HEK293 (cell line): ENCODE results near the gene PLEKHA7.

Source experiments
- CTCF ChIA-PET: fragments of 350-600 bp; formaldehyde crosslinking; extraction: SDS; loops from one replicate; lab custom pipeline; 2021; ENCODE audit warnings: antibody characterized with exemption; lab: Yijun Ruan, JAX
- POLR2A ChIA-PET: fragments of 300-600 bp; formaldehyde crosslinking; extraction: SDS; loops from one replicate; lab custom pipeline; 2020; ENCODE audit warnings: antibody characterized with exemption, inconsistent platforms; lab: Yijun Ruan, JAX
- H3K27ac ChIP-seq: fragments of 200-500 bp; sonication (Bioruptor generic); 2 replicates; pipeline ENCODE4 v1.5.1; 2014; ENCODE audit warnings: low read depth, low read length, control low read depth, inconsistent platforms; ENCODE audit errors: extremely low read depth
- H3K36me3 ChIP-seq, 2 experiments: fragments of 200-500 bp in 1 of 2; sonication (Bioruptor generic) in 1 of 2; 1 replicate in 1 of 2; 2 replicates in 1 of 2; pipeline ENCODE4 v1.5.1; 2014 to 2017; ENCODE audit warnings: inconsistent platforms in 2 of 2, low read length in 2 of 2; ENCODE audit not compliant: control insufficient read depth in 2 of 2, insufficient read depth in 1 of 2
- H3K4me1 ChIP-seq: fragments of 200-500 bp; sonication (Bioruptor generic); 2 replicates; pipeline ENCODE4 v1.5.1; 2014; ENCODE audit warnings: mild to moderate bottlenecking, low read length, inconsistent platforms; ENCODE audit not compliant: control insufficient read depth, insufficient read depth
- H3K4me3 ChIP-seq: 2 replicates; pipeline ENCODE4 v1.5.1; 2011; ENCODE audit warnings: low read depth, mild to moderate bottlenecking, control low read depth, low read length, moderate library complexity
- H3K9me3 ChIP-seq: fragments of 200-500 bp; sonication (Bioruptor generic); 2 replicates; pipeline ENCODE4 v1.5.1; 2014; ENCODE audit warnings: low read depth, low read length, inconsistent platforms; ENCODE audit not compliant: control insufficient read depth, insufficient read depth
- GLI4 ChIP-seq: fragments of 450-650 bp; formaldehyde crosslinking; IDR thresholded peaks from 2 replicates; pipeline ENCODE4 v1.5.1; 2016; ENCODE audit warnings: missing biosample characterization, missing genetic modification characterization
- KLF16 ChIP-seq: fragments of 450-650 bp; formaldehyde crosslinking; IDR thresholded peaks from 2 replicates; pipeline ENCODE4 v1.5.1; 2017; ENCODE audit warnings: missing biosample characterization, missing genetic modification characterization
- KLF17 ChIP-seq: fragments of 450-650 bp; formaldehyde crosslinking; IDR thresholded peaks from 2 replicates; pipeline ENCODE4 v1.5.1; 2016; ENCODE audit warnings: missing biosample characterization, missing genetic modification characterization
- KLF7 ChIP-seq: fragments of 450-650 bp; formaldehyde crosslinking; IDR thresholded peaks from 2 replicates; pipeline ENCODE4 v1.5.1; 2016; ENCODE audit warnings: missing biosample characterization, missing genetic modification characterization, borderline replicate concordance
- SP2 ChIP-seq: fragments of 450-650 bp; formaldehyde crosslinking; IDR thresholded peaks from 2 replicates; pipeline ENCODE4 v1.5.1; 2016; ENCODE audit warnings: missing biosample characterization, missing genetic modification characterization
- SP7 ChIP-seq: fragments of 450-650 bp; formaldehyde crosslinking; IDR thresholded peaks from 2 replicates; pipeline ENCODE4 v1.5.1; 2016; ENCODE audit warnings: missing biosample characterization, missing genetic modification characterization
- ZBTB7A ChIP-seq: fragments of 450-650 bp; formaldehyde crosslinking; IDR thresholded peaks from 2 replicates; pipeline ENCODE4 v1.5.1; 2016; ENCODE audit warnings: low read depth, missing biosample characterization, missing genetic modification characterization
- ZFHX2 ChIP-seq: fragments of 450-650 bp; formaldehyde crosslinking; conservative IDR thresholded peaks from 2 replicates; pipeline ENCODE4 v1.5.1; 2016; ENCODE audit warnings: missing biosample characterization, missing genetic modification characterization
- ZNF140 ChIP-seq: fragments of 450-650 bp; formaldehyde crosslinking; IDR thresholded peaks from 2 replicates; pipeline ENCODE4 v1.5.1; 2016; ENCODE audit warnings: missing biosample characterization, missing genetic modification characterization
- ZNF184 ChIP-seq: fragments of 450-650 bp; IDR thresholded peaks from 2 replicates; pipeline ENCODE4 v1.5.1; 2018; ENCODE audit warnings: missing biosample characterization, mild to moderate bottlenecking, missing genetic modification characterization
- ZNF223 ChIP-seq: fragments of 450-650 bp; formaldehyde crosslinking; IDR thresholded peaks from 2 replicates; pipeline ENCODE4 v1.5.1; 2016; ENCODE audit warnings: missing biosample characterization, missing genetic modification characterization
- ZNF37A ChIP-seq: fragments of 450-650 bp; IDR thresholded peaks from 2 replicates; pipeline ENCODE4 v1.5.1; 2018; ENCODE audit warnings: missing biosample characterization, missing genetic modification characterization
- ZNF391 ChIP-seq: fragments of 450-650 bp; formaldehyde crosslinking; IDR thresholded peaks from 2 replicates; pipeline ENCODE4 v1.5.1; 2016; ENCODE audit warnings: low read depth, missing biosample characterization, missing genetic modification characterization, borderline replicate concordance
- ZNF416 ChIP-seq: fragments of 450-650 bp; formaldehyde crosslinking; IDR thresholded peaks from 2 replicates; pipeline ENCODE4 v1.5.1; 2016; ENCODE audit warnings: missing biosample characterization, missing genetic modification characterization
- ZNF426 ChIP-seq: fragments of 450-650 bp; formaldehyde crosslinking; IDR thresholded peaks from 2 replicates; pipeline ENCODE4 v1.5.1; 2017; ENCODE audit warnings: missing biosample characterization, missing genetic modification characterization, mild to moderate bottlenecking, inconsistent platforms, moderate library complexity
- ZNF488 ChIP-seq: fragments of 450-650 bp; formaldehyde crosslinking; IDR thresholded peaks from 2 replicates; pipeline ENCODE4 v1.5.1; 2016; ENCODE audit warnings: missing biosample characterization, missing genetic modification characterization
- ZNF501 ChIP-seq: fragments of 450-650 bp; formaldehyde crosslinking; IDR thresholded peaks from 2 replicates; pipeline ENCODE4 v1.5.1; 2016; ENCODE audit warnings: missing biosample characterization, missing genetic modification characterization
- ZNF555 ChIP-seq: fragments of 450-650 bp; formaldehyde crosslinking; conservative IDR thresholded peaks from 2 replicates; pipeline ENCODE4 v1.5.1; 2017; ENCODE audit warnings: missing biosample characterization, mild to moderate bottlenecking, missing genetic modification characterization, inconsistent platforms
- ZNF600 ChIP-seq: fragments of 450-650 bp; formaldehyde crosslinking; IDR thresholded peaks from 2 replicates; pipeline ENCODE4 v1.5.1; 2016; ENCODE audit warnings: missing biosample characterization, missing genetic modification characterization
- ZNF624 ChIP-seq: fragments of 450-650 bp; formaldehyde crosslinking; IDR thresholded peaks from 2 replicates; pipeline ENCODE4 v1.5.1; 2017; ENCODE audit warnings: missing biosample characterization, missing genetic modification characterization
- ZNF658 ChIP-seq: fragments of 450-650 bp; formaldehyde crosslinking; IDR thresholded peaks from 2 replicates; pipeline ENCODE4; 2016; ENCODE audit warnings: missing biosample characterization, missing genetic modification characterization
- TF ChIP-seq, protein P1 (sequence below): fragments of 450-650 bp; formaldehyde crosslinking; IDR thresholded peaks from 2 replicates; pipeline ENCODE4 v1.5.1; 2016; ENCODE audit warnings: missing biosample characterization, missing genetic modification characterization, borderline replicate concordance
- TF ChIP-seq, protein P2 (sequence below): fragments of 450-650 bp; formaldehyde crosslinking; IDR thresholded peaks from 2 replicates; pipeline ENCODE4 v1.5.1; 2016; ENCODE audit warnings: missing biosample characterization, missing genetic modification characterization

PLEKHA7 gene

GRCh38 chr11:16853859-16854258 lies 160.4 kb downstream of the PLEKHA7 start (continued):
- TF ChIP-seq, protein P1, sequence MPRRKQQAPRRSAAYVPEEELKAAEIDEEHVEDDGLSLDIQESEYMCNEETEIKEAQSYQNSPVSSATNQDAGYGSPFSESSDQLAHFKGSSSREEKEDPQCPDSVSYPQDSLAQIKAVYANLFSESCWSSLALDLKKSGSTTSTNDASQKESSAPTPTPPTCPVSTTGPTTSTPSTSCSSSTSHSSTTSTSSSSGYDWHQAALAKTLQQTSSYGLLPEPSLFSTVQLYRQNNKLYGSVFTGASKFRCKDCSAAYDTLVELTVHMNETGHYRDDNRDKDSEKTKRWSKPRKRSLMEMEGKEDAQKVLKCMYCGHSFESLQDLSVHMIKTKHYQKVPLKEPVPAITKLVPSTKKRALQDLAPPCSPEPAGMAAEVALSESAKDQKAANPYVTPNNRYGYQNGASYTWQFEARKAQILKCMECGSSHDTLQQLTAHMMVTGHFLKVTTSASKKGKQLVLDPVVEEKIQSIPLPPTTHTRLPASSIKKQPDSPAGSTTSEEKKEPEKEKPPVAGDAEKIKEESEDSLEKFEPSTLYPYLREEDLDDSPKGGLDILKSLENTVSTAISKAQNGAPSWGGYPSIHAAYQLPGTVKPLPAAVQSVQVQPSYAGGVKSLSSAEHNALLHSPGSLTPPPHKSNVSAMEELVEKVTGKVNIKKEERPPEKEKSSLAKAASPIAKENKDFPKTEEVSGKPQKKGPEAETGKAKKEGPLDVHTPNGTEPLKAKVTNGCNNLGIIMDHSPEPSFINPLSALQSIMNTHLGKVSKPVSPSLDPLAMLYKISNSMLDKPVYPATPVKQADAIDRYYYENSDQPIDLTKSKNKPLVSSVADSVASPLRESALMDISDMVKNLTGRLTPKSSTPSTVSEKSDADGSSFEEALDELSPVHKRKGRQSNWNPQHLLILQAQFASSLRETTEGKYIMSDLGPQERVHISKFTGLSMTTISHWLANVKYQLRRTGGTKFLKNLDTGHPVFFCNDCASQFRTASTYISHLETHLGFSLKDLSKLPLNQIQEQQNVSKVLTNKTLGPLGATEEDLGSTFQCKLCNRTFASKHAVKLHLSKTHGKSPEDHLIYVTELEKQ (tag by site-specific recombination), result no peak
- TF ChIP-seq ZBTB7A (tag by site-specific recombination) (no peak), ZNF501 (no peak)
- TF ChIP-seq, protein P2, sequence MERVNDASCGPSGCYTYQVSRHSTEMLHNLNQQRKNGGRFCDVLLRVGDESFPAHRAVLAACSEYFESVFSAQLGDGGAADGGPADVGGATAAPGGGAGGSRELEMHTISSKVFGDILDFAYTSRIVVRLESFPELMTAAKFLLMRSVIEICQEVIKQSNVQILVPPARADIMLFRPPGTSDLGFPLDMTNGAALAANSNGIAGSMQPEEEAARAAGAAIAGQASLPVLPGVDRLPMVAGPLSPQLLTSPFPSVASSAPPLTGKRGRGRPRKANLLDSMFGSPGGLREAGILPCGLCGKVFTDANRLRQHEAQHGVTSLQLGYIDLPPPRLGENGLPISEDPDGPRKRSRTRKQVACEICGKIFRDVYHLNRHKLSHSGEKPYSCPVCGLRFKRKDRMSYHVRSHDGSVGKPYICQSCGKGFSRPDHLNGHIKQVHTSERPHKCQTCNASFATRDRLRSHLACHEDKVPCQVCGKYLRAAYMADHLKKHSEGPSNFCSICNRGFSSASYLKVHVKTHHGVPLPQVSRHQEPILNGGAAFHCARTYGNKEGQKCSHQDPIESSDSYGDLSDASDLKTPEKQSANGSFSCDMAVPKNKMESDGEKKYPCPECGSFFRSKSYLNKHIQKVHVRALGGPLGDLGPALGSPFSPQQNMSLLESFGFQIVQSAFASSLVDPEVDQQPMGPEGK, result no peak
- TF ChIP-seq, all 188 proteins: peak for 0

- Histone ChIP-seq H3K4me1 (no peaks in the 10 kb centered on the region), H3K36me3 (peaks cover 0 to 46% of the 10 kb centered on the region in 2 experiments; a peak in 1 of 3 replicates), H3K9me3 (no peaks in the 10 kb centered on the region), H3K27ac (no peak overlapping the region), H3K4me3 (no peak overlapping the region)
- TF ChIP-seq ZNF624 (tag by site-specific recombination) (no peak), ZNF488 (no peak), ZNF658 (tag by site-specific recombination) (no peak), ZNF426 (no peak), KLF7 (tag by site-specific recombination) (no peak), ZNF184 (tag by site-specific recombination) (no peak), ZNF37A (tag by site-specific recombination) (no peak), ZNF600 (tag by site-specific recombination) (no peak), ZNF555 (no peak), KLF16 (no peak), ZNF223 (tag by site-specific recombination) (no peak), ZFHX2 (tag by site-specific recombination) (no peak), ZNF416 (no peak), ZNF501 (no peak), SP7 (no peak), KLF17 (tag by site-specific recombination) (no peak), ZNF140 (tag by site-specific recombination) (no peak), GLI4 (tag by site-specific recombination) (no peak), SP2 (no peak), ZNF391 (tag by site-specific recombination) (no peak)
- POLR2A ChIA-PET, result no interaction called here
- CTCF ChIA-PET, result interaction anchor here (0.9 kb wide), 1 partner anchor 33 kb away, joined by 4 read pairs; no protein-coding TSS in a partner anchor
These were observed 160.9 kb downstream of the PLEKHA7 start for GRCh38 chr11:16853266-16853665.
